MG63 (cell line): Measurements from ENCODE around the gene HIP1R. TPM values are rescaled to one million over a fixed set of nuclear protein-coding genes. Genes with fewer than 3 reads are reported as not detected.
A peak's percentile ranks its signal among the peaks of the same experiment; 100 is the strongest.
"Not testable (repeated sequence)": the region's sequence is repeated elsewhere in the genome, so short reads cannot be mapped to it uniquely, and the experiment has no call there.

ENCODE experiments used
- DNase-seq: peaks from one replicate; pipeline ENCODE4 v3.0.0-alpha.2; 2020
- H3K27me3 ChIP-seq: fragments of 250-450 bp; sonication (Bioruptor Pico); 2 replicates; pipeline ENCODE4 v1.5.1; 2020; ENCODE audit warnings: mild to moderate bottlenecking, moderate library complexity
- H3K36me3 ChIP-seq: fragments of 250-450 bp; sonication (Bioruptor Pico); 2 replicates; pipeline ENCODE4 v1.5.1; 2020; ENCODE audit warnings: mild to moderate bottlenecking, moderate library complexity
- H3K4me3 ChIP-seq: fragments of 250-450 bp; sonication (Bioruptor Pico); 2 replicates; pipeline ENCODE4 v1.5.1; 2020; ENCODE audit warnings: mild to moderate bottlenecking, moderate library complexity
- H3K9me3 ChIP-seq: fragments of 250-450 bp; sonication (Bioruptor Pico); 2 replicates; pipeline ENCODE4 v1.5.1; 2020; ENCODE audit warnings: mild to moderate bottlenecking, moderate library complexity
- total RNA-seq: library from RNA; depleted of rRNA; stranded (reverse); fragments of >200 nt; shearing (Covaris generic); gene quantifications from 2 replicates; pipeline ENCODE4 v1.2.3, GENCODE V29; 2014; ENCODE audit warnings: low replicate concordance

HIP1R gene
- total RNA-seq, 1 experiment from 2014 or later: 14.8 TPM

DNA sequence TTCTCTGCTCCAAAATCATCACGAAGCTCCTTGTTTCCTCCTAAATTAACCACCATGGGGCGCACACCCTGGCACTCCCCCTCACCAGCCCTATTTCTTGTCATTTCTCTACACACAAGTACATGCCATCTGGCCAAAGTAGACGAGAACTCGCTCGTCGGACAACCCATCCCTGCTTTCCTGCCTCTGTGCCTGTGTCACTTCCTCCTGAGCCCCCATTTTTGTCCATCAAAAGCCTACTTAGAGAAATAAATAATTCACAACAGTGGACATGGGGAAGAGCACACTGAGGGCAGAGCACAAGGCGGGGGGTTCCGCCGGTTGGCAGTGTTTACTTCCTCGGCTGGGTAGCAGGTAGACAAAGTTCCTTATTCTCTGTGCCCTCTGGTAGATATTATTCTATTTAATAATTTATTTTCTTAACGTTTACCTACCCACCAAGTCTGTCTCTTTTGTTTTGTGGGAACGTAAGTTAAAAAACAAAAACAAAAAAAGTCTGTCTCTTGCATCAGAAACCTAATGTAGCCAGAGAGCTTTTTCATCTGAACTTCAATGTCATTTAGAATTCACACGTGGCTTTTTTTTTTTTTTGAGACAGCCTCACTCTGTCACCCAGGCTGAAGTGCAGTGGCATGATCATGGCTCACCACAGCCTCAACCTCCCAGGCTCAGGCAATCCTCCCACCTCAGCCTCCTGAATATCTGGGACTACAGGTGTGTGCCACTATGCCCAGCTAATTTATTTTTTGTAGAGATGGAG, 54.7 kb downstream of the HIP1R start:
- no peak overlapping the region for H3K4me3 ChIP-seq
- H3K9me3 ChIP-seq: no peaks in the 10 kb centered on the region
- H3K36me3 ChIP-seq: no peaks in the 10 kb centered on the region
- no peak for DNase-seq
- H3K27me3 ChIP-seq: no peaks in the 10 kb centered on the region

DNA sequence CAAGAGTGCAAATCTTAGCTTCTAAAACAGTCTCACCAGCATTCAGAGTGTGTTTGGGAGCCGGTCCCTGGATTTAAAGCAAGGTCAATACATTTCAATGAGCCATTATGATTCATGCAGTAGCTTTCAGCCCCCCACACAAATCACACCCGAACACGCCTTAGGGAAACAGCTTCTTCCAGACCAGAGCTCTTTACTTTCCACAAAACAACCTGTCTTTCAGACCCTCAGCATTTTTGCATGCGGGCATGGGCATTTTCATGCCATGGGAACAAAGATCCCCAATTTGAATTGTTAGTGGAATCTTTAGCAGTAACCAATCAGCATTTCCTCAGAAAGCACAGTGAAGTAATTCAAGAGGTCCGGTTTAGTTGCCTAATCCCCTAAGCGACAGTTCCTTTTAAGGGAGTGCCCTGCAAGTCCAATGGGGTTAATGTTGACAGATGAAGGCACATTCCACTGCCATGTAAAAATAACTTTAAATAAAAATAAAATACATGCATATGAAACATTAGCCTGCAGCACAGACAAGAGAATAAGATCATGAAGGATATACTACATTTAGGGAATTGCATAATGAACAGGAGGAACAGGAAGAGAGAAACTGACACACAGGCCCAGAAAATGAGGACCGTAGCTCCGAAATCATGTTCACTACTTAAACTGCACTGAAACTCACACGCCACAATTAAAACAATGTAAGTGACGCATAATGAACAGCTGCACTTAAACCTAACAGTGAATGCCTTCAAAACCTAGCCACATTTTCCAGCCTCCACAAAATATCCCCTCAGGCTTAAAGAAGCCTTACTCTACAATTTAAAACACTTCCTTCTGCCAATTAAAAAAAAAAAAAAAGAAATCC, 56.6 kb downstream of the HIP1R start:
- peak overlapping the region; percentile 8 for H3K4me3 ChIP-seq
- H3K36me3 ChIP-seq: no peaks in the 10 kb centered on the region
- DNase-seq: peak; percentile 52
- no peaks in the 10 kb centered on the region for H3K27me3 ChIP-seq
- no peaks in the 10 kb centered on the region; the same call in 1 of the 2 replicates for H3K9me3 ChIP-seq

DNA sequence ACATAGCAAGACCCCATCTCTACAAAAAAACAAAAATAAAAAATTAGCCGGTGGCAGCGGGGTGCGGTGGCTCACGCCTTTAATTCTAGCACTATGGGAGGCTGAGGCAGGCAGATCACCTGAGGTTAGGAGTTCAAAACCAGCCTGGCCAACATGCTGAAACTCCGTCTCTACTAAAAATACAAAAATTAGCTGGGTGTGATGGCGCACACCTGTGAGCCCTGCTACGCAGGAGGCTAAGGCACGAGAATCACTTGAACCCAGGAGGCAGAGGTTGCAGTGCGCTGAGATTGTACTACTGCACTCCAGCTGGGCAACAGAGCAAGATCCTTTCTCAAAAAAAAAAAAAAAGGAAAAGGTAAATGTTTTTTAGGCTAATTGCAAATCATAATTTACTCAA, 57.5 kb downstream of the HIP1R start:
- H3K4me3 ChIP-seq, H3K36me3 ChIP-seq, H3K9me3 ChIP-seq, DNase-seq, H3K27me3 ChIP-seq: not testable (repeated sequence)

DNA sequence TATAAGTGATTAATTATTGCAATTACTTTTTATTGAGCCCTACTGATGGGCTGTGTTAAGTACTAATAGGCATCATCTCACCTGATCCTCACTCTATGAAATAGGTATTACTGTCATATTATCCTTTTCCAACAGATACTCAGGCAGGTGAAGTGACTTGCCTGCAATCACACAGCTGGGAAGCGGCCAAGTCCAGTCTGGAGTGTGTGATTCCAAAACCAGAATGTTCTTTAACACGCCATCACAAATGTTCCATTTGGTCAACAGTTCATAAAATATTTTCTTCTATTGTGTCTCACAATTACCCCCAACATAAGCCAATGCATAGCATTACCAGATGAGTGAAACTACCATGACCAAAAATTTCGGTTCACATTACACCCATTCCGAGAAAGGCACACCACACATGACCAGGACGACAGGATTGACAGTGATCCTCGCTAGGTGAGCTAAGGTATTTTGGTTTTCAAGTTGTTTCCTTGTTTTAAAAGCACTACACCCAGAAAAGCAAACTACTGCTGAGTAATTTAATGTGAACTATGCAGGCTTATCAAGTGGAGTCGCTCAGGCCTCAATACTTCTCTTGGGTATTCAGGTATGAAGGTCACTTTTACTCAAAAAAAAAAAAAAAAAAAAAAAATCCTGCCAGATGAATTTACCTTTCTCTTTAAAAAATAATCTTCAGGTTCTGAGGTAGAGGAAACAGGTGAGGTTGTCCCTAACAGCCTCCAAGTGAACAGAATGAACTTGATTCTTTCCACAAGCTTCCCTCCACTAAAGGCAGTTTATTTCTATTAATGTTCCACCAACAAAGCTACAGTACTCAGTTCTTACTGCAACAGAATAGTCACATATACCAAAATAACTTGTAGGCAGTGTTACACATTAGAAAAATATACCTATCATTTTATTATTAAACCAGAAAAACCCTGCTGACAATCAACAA, 58.2 kb downstream of the HIP1R start:
- no peak for DNase-seq
- Histone ChIP-seq H3K27me3 (no peaks in the 10 kb centered on the region), H3K9me3 (no peaks in the 10 kb centered on the region; the same call in 1 of the 2 replicates), H3K4me3 (peak overlapping the region; percentile 75), H3K36me3 (no peaks in the 10 kb centered on the region)

DNA sequence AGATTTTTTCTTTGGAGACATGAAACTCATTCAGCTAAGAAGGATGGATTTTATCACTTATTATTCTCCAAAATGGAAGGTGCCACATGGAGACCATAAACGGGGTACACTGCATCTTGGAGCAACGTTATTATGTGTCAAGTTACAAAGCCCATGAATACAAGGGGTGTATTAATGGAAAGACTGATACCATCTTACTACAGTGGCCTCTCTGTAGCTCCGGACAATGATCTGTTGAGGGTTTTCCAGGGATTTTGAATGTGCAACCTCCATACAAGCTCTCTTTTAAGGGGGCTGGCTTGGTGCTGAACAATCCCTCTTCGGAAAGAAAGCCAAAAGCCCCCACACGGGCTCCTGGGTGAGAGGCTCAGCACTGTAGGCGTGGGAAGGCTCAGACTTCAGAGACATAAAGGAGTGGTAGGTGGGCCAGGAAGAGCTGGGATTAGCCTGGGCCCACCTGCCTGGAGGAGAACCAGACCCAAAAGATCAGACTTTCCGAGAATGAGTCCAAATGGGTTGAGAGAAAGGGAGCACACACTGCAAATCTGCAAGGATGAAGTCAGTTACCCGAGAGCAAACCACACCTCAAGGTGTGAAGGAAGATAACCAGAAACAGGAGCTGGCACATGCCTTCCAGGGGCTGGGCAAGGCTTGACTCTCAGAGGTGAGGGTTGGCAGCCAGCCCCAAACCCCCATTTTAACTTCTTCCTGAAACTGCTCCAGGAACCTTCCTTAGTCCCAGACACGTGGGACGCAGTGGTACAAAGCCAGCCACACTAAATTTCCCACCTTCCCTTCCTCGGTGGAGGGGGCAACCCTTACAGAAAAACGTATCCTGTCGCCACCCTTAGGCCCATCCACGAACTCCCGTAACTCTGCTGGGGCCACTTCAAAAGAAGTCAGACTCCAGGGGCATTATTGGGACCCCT, 59.2 kb downstream of the HIP1R start:
- Histone ChIP-seq H3K9me3 (no peaks in the 10 kb centered on the region; the same call in 1 of the 2 replicates), H3K36me3 (no peaks in the 10 kb centered on the region)
- DNase-seq: no peak

DNA sequence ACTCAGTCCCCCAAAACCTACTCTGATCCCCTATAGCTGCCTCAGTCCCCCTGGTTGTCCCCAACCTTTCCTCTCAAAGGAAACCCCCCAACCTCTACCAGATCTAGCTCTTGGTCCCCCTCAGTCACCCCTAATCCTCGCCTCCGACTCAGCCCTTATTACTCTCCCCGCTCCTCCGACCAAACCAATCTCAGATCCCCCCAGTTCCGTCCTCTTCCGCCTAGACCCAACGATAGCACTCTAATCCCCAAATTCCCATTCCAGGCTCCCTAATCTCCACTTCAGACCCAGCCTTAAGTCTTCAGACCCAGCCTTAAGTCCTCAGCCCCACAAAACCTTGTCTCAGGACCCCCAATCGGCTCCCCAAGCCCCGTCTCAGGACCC, 60.1 kb downstream of the HIP1R start:
- DNase-seq: no peak
- no peaks in the 10 kb centered on the region for H3K36me3 ChIP-seq
- H3K4me3 ChIP-seq: peak overlapping the region; percentile 75

More for the DNA sequence above, 59.2 kb downstream of the HIP1R start:
- H3K27me3 ChIP-seq: no peaks in the 10 kb centered on the region
- peak overlapping the region; percentile 75 for H3K4me3 ChIP-seq

DNA sequence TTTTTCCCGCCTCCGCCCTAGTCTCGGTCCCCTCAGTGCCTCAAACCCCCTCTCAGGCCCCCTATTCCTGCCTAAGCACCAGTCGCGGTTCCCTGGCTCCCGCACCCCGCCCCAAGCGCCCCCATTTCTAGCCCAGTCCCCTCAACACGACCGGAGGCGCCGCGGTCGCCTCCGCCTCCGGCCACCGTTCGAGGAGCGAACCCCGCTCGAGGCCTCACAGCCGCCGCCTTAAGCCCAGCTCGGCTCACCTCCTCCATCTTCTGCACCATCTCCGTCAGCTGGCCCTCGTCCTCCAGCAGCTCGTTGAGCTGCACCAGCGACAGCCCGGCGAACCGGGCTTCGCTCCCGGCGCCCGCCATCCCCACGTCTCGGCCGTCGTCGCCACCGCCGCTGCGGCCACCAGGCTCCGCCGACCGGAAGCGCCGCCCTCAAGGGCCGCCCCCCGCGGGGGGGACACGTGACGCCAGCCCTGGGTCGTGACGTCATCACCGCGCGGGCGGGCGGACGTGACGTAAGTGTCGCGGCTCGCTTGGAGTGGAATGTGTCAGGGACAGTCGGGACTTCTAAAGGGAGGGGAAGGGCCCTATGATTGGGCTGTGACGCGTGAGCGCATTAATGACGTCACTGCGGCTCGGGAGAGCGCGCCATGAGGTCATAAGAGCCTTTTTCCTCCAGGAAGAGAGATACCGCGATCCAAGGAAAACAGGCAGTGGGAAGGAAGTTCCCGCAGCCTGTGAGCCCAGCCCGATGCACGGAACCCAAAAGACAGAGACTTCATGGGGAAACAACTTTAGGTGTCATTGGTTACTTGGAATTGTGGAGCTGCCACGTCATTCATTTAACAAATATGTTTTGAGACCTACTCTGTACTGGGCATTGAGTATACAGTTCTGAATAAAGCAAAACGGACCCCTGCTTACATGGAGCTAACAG, 60.7 kb downstream of the HIP1R start, which contains the start of gene VPS37B:
TSS of gene VPS37B (minus strand) at position 421 of the 933 bp plus-strand sequence. CDS start at position 359, 62 bp downstream.
- DNase-seq: peak; percentile 73
- Histone ChIP-seq H3K27me3 (no peaks in the 10 kb centered on the region), H3K36me3 (no peaks in the 10 kb centered on the region), H3K9me3 (no peaks in the 10 kb centered on the region; the same call in 1 of the 2 replicates), H3K4me3 (peak within 1 kb of the TSS; percentile 75)

More for the DNA sequence above, 60.1 kb downstream of the HIP1R start:
- Histone ChIP-seq H3K27me3 (no peaks in the 10 kb centered on the region), H3K9me3 (no peaks in the 10 kb centered on the region; the same call in 1 of the 2 replicates)

DNA sequence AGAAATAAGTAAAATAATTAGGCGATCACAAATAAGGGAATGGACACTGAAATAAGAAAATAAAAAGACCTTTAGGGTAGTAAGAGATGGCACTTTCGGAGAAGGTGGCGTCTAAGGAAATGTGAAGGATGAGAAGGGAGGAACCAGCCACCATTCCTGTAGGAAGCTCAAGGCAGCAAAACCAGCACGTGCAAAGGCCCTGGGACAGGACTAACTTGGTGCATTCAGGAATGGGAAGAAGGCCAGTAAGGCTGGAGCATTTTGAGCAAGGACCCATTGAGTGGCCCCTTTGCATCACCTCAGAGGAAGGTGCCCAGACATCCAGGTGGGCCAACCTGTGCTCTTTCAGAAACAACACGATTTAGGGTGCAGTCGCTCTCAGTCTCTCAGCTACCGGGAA, 61.4 kb downstream of the HIP1R start:
- DNase-seq: no peak
- Histone ChIP-seq H3K36me3 (no peaks in the 10 kb centered on the region), H3K4me3 (peak overlapping the region; percentile 75), H3K27me3 (no peaks in the 10 kb centered on the region), H3K9me3 (no peaks in the 10 kb centered on the region; the same call in 1 of the 2 replicates)

DNA sequence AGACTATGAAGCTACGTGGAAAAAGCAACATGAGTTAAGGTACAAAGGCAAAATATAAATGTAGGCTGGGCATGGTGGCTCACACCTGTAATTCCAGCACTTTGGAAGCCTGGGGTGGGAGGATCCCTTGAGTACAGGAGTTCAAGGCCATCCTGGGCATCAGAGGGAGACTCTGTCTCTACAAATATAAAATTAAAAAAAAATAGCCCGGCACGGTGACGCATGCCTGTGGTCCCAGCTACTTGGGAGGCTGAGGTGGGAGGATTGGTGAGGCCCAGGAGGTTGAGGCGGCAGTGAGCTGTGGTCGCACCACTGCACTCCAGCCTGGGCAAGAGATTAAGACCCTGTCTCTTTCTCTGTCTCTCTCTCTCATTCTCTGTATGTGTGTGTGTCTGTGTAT, 64.6 kb downstream of the HIP1R start:
- no peak for DNase-seq
- Histone ChIP-seq H3K4me3 (no peak overlapping the region), H3K9me3 (no peaks in the 10 kb centered on the region; the same call in 1 of the 2 replicates), H3K27me3 (no peaks in the 10 kb centered on the region), H3K36me3 (no peaks in the 10 kb centered on the region)

DNA sequence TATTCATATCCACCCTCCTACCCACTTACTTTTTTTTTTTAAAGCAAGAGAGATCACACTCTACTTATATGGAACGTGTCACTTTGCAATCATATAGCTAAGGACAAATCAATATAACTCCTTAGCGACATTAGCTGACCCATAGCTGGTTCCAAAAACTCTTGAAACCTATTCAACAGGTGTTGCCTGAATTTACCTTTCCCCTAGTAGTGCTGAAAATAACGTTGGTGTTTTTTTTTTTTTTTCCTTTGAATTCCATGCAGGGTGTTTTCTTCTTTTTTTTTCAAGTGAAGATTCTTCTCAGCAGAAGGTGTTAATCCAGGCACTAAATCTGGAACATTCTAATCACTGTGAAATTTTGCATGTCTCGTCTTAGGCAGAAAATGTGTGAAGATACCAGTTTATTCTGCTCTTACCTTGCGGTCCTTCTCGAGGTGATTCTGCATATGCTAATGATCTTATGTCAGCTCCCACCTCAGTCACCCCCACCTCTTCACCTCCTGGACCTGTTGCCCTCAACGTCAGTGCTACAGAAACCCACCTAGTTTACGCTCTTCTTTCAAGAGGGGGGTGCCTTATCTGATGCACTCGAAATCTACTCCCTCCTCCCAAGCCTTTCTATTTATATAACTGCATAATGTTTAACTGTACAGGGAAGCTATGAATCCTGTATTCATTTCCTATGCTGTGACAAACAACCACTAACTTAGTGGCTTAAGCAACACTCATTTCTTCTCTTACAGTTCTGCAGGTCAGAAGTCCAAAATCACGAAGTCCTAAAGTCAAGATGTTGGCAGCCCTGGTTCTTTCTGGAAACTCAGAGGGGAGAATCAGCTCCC, 67.8 kb downstream of the HIP1R start:
- Histone ChIP-seq H3K27me3 (no peaks in the 10 kb centered on the region), H3K9me3 (no peaks in the 10 kb centered on the region), H3K36me3 (no peaks in the 10 kb centered on the region), H3K4me3 (no peak overlapping the region)
- no peak for DNase-seq

DNA sequence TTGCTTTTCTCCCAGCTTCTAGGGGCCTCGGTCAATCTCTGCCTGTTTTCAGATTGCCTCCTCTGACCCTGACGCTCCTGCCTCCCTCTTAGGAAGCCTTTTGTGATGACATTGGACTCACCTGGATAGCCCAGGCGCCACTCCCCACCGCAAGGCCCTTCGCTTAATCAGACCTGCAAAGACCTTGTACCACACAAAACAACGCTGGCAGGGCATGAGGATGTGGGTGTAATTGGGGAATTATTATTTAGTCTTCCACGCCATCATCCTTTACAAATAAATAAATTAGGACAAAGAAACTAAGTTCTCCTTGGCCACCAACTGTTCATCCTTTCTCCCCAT, 68.4 kb downstream of the HIP1R start:
- no peaks in the 10 kb centered on the region for H3K9me3 ChIP-seq

DNA sequence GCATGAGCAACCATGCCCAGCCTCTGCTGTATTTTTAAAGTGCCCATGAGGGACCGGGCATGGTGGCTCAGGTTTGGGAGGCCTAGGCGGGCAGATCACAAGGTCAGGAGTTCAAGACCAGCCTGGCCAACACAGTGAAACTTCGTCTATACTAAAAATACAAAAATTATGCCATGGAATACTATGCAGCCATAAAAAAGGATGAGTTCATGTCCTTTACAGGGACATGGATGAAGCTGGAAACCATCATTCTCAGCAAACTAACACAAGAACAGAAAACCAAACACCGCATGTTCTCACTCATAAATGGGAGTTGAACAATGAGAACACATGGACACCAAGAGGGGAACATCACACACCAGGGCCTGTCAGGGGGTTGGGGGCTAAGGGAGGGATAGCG, 70.0 kb downstream of the HIP1R start:
- not testable (repeated sequence) for H3K27me3 ChIP-seq, H3K9me3 ChIP-seq, DNase-seq, H3K36me3 ChIP-seq, H3K4me3 ChIP-seq

More for the DNA sequence above, 68.4 kb downstream of the HIP1R start:
- Histone ChIP-seq H3K27me3 (no peaks in the 10 kb centered on the region), H3K4me3 (no peak overlapping the region), H3K36me3 (no peaks in the 10 kb centered on the region)
- DNase-seq: no peak

DNA sequence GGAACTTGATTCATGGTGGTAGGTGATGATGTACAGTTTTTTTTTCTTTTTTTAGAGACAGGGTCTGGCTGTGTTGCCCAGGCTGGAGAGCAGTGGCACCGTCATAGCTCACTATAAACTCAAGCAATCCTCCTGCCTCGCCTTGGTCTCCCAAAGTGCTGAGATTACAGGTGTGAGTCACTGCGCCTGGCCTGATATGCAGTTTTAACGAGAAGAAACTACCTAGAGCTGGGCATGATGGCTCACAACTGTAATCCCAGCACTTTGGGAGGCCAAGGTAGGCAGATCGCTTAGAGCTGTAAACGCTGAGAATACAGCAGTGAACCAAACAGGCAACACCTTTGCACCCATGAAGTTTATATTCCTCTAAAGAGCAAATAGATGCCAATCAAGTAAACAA, 73.7 kb downstream of the HIP1R start:
- no peak for DNase-seq
- no peaks in the 10 kb centered on the region for H3K27me3 ChIP-seq
- no peaks in the 10 kb centered on the region for H3K36me3 ChIP-seq
- no peaks in the 10 kb centered on the region for H3K9me3 ChIP-seq
- H3K4me3 ChIP-seq: no peak overlapping the region
